ENCODE data around the gene PFDN5.

DNA sequence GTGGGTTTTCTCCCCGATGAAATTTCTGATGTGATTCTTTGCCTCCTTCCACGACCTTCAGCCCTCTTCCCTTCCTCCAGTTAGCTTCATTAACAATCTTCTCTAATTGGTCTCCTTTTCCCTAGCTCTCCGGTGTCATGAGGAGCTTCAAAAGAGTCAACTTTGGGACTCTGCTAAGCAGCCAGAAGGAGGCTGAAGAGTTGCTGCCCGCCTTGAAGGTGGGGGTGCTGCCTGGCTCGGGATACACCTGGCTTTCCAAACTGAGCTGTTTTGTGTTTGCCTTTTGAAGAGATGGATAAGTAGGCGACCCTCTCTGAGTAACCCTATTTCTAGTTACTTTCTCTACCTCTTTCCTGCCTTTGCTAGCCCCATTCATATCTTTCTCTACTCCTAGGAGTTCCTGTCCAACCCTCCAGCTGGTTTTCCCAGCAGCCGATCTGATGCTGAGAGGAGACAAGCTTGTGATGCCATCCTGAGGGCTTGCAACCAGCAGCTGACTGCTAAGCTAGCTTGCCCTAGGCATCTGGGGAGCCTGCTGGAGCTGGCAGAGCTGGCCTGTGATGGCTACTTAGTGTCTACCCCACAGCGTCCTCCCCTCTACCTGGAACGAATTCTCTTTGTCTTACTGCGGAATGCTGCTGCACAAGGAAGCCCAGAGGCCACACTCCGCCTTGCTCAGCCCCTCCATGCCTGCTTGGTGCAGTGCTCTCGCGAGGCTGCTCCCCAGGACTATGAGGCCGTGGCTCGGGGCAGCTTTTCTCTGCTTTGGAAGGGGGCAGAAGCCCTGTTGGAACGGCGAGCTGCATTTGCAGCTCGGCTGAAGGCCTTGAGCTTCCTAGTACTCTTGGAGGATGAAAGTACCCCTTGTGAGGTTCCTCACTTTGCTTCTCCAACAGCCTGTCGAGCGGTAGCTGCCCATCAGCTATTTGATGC is 26.4 kb upstream of the PFDN5 start:
- TF ChIP-seq, protein P1, sequence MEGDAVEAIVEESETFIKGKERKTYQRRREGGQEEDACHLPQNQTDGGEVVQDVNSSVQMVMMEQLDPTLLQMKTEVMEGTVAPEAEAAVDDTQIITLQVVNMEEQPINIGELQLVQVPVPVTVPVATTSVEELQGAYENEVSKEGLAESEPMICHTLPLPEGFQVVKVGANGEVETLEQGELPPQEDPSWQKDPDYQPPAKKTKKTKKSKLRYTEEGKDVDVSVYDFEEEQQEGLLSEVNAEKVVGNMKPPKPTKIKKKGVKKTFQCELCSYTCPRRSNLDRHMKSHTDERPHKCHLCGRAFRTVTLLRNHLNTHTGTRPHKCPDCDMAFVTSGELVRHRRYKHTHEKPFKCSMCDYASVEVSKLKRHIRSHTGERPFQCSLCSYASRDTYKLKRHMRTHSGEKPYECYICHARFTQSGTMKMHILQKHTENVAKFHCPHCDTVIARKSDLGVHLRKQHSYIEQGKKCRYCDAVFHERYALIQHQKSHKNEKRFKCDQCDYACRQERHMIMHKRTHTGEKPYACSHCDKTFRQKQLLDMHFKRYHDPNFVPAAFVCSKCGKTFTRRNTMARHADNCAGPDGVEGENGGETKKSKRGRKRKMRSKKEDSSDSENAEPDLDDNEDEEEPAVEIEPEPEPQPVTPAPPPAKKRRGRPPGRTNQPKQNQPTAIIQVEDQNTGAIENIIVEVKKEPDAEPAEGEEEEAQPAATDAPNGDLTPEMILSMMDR (conservative IDR thresholded peaks at IDR 0.05; ENCODE audit: low read depth, low read length) = no peak
- TF ChIP-seq EZH2phosphoT487 (IDR thresholded peaks at IDR 0.05; ENCODE audit: borderline replicate concordance, low read length) = no peak

All from PC-3 (cell line).